ENCODE results near the gene MAP7D1. TPM values are rescaled to one million over a fixed set of nuclear protein-coding genes. Genes with fewer than 3 reads are reported as not detected.
"Not testable (repeated sequence)": the region's sequence is repeated elsewhere in the genome, so short reads cannot be mapped to it uniquely, and the experiment has no call there.

Gene MAP7D1
- total RNA-seq, 2 donors from 2014 or later: 119 to 120 TPM

- Histone ChIP-seq H3K27me3 (ENCODE audit: control insufficient read depth, insufficient read depth, low read length, poor library complexity, severe bottlenecking) (no peaks in the 10 kb centered on the region), H3K4me3 (ENCODE audit: low read length) (no peak overlapping the region), H3K9ac (ENCODE audit: extremely low read depth, low read length, poor library complexity, severe bottlenecking) (no peak overlapping the region), H3K36me3 (ENCODE audit: control insufficient read depth, insufficient read depth, low read length) (no peaks in the 10 kb centered on the region), H3K4me1 (ENCODE audit: control insufficient read depth, insufficient read depth, low read length) (no peaks in the 10 kb centered on the region), H3K27ac (ENCODE audit: low read depth, low read length) (no peak overlapping the region), H3K9me3 (ENCODE audit: control insufficient read depth, low read length) (no peaks in the 10 kb centered on the region)
- Mint-ChIP-seq H3K27ac (no peak overlapping the region), H3K4me1 (no peaks in the 10 kb centered on the region), H3K9me3 (no peaks in the 10 kb centered on the region), H3K4me3 (no peak overlapping the region), H3K27me3 (ENCODE audit: insufficient read depth) (no peaks in the 10 kb centered on the region), H3K36me3 (ENCODE audit: low read depth) (no peaks in the 10 kb centered on the region)
- no peak for TF ChIP-seq CTCF (conservative IDR thresholded peaks at IDR 0.05)
- DNase-seq: no peak
- 89 to 92% methylated on average over 2 of the region's 2 CpGs for WGBS, 2 experiments (ENCODE audit: insufficient coverage in 1 of 2, insufficient read length in 1 of 2)
Observed at GRCh38 chr1:36212782-36213181, 56.8 kb downstream of the MAP7D1 start.

GRCh38 chr1:36217670-36218069 lies 61.7 kb downstream of the MAP7D1 start:
- Mint-ChIP-seq H3K4me3 (no peak overlapping the region), H3K27me3 (ENCODE audit: insufficient read depth) (no peaks in the 10 kb centered on the region), H3K36me3 (ENCODE audit: low read depth) (no peaks in the 10 kb centered on the region), H3K4me1 (no peaks in the 10 kb centered on the region), H3K9me3 (no peaks in the 10 kb centered on the region), H3K27ac (no peak overlapping the region)
- no peaks in the 10 kb centered on the region for H3K36me3 ChIP-seq (ENCODE audit: control insufficient read depth, insufficient read depth, low read length)
- TF ChIP-seq CTCF (conservative IDR thresholded peaks at IDR 0.05): peak; percentile 59
- no peak for DNase-seq
- H3K9me3 ChIP-seq (ENCODE audit: control insufficient read depth, low read length): no peaks in the 10 kb centered on the region
- no peak overlapping the region for H3K4me3 ChIP-seq (ENCODE audit: low read length)
- no peaks in the 10 kb centered on the region for H3K4me1 ChIP-seq (ENCODE audit: control insufficient read depth, insufficient read depth, low read length)
- H3K27ac ChIP-seq (ENCODE audit: low read depth, low read length): no peak overlapping the region
- no peak overlapping the region for H3K9ac ChIP-seq (ENCODE audit: extremely low read depth, low read length, poor library complexity, severe bottlenecking)
- 76 to 100% methylated on average over 1 to 2 of the region's 2 CpGs for WGBS, 2 experiments (ENCODE audit: insufficient coverage in 1 of 2, insufficient read length in 1 of 2)
- no peaks in the 10 kb centered on the region for H3K27me3 ChIP-seq (ENCODE audit: control insufficient read depth, insufficient read depth, low read length, poor library complexity, severe bottlenecking)

- H3K27me3 Mint-ChIP-seq (ENCODE audit: insufficient read depth); H3K27ac Mint-ChIP-seq; H3K4me1 ChIP-seq (ENCODE audit: control insufficient read depth, insufficient read depth, low read length); H3K9me3 Mint-ChIP-seq; H3K27me3 ChIP-seq (ENCODE audit: control insufficient read depth, insufficient read depth, low read length, poor library complexity, severe bottlenecking); H3K4me3 ChIP-seq (ENCODE audit: low read length); H3K9ac ChIP-seq (ENCODE audit: extremely low read depth, low read length, poor library complexity, severe bottlenecking); DNase-seq; H3K36me3 ChIP-seq (ENCODE audit: control insufficient read depth, insufficient read depth, low read length); H3K9me3 ChIP-seq (ENCODE audit: control insufficient read depth, low read length); H3K27ac ChIP-seq (ENCODE audit: low read depth, low read length); H3K4me3 Mint-ChIP-seq: not testable (repeated sequence)
- WGBS, 2 experiments (ENCODE audit: insufficient coverage in 1 of 2, insufficient read length in 1 of 2): 92 to 96% methylated on average over 5 to 6 of the region's 7 CpGs
- Mint-ChIP-seq H3K4me1 (peaks cover 22% of the 10 kb centered on the region), H3K36me3 (ENCODE audit: low read depth) (peaks cover 13% of the 10 kb centered on the region)
Observed at GRCh38 chr1:36221901-36222300, 65.9 kb downstream of the MAP7D1 start.

Data from endodermal cell (in vitro differentiated cells).